GM18870 (cell line): ENCODE data around the gene GPN2.
"Not testable (repeated sequence)": the region's sequence is repeated elsewhere in the genome, so short reads cannot be mapped to it uniquely, and the experiment has no call there.

Source experiments
- ATAC-seq: cut with Tn5 transposase; IDR thresholded peaks from one replicate; pipeline ENCODE4 v1.9.1; 2021; ENCODE audit warnings: moderate library complexity; ENCODE audit not compliant: unreplicated experiment

Gene GPN2

GRCh38 chr1:26837665-26838064, 52.4 kb downstream of the GPN2 start:
- not testable (repeated sequence) for ATAC-seq

DNA sequence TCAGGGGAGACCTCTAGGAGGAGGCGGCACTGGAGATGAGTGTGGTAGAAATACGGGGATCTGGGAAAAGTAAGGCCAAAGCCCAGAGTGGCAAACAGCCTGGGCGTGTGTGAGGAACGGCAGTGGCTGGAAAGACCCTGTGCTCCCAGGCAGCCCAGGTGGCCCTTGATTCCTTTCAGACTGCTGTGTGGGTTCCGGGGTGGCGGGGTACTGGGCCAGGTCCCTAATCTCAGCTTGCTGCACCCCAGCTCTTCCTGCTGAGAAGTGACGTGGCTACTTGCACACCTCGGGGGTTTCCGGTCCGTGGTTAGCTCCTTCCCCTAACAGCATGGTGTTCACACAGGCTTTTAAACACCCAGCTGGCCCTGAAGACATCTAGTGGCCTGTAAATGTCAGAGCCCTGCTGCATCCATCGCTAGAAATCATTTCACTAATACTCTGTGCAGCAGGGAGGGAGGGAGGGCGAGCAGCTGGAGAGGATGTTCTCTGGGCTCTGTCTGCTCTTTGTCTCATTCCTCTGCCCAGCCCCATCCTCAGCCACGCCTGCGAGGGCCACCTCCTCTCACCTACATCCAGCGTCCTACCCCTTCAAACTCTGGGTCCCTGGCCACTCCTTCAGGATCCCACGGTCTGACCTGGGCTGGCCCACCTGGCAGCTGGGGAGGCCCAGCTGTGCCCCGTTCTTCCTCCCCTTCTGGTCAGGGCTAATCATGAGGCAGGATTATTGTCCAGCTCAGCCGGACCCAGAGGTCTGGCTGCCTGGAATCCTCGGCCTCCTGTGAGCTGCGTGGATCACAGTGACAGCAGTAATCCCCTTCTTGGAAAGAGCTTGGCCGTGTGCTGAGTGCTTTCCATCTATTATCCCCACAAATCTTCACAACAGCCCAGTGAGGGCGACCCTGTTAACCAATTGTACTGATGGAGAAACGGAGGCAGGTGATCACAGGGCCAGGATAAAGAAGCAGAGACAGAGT, 56.4 kb downstream of the GPN2 start:
- ATAC-seq = peak; percentile 66

DNA sequence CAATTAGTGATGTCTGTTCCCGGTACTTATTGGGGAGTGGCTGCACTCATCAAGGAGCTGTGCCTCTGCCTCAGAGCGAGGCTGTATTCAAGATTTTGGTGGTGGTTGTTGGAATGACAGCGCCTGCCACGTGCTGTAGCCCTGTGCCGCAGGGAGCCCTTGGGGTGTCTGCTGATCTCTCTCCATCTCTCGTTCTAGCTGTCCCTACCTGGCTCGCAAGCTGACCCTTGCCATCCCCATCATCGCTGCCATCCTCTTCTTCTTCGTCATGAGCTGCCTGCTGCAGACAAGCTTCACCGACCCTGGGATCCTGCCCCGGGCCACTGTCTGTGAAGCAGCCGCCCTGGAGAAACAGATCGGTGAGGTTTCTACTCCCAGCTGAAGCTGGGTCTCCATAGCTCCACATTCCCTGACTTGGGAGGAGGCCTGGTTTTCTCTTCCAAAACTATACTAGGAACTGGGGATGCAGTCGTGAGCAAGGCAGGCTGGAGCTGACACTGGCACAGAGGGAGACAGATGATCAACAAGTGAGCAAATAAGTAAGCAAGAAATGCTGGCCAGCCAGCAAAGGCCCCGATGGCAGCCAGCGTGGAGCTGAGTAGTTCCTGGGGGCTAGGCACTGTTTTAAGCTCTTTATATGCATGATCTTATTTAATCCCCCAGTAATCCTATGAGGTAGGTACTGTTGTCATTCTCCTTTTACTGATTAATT, 57.7 kb downstream of the GPN2 start:
- no peak for ATAC-seq

DNA sequence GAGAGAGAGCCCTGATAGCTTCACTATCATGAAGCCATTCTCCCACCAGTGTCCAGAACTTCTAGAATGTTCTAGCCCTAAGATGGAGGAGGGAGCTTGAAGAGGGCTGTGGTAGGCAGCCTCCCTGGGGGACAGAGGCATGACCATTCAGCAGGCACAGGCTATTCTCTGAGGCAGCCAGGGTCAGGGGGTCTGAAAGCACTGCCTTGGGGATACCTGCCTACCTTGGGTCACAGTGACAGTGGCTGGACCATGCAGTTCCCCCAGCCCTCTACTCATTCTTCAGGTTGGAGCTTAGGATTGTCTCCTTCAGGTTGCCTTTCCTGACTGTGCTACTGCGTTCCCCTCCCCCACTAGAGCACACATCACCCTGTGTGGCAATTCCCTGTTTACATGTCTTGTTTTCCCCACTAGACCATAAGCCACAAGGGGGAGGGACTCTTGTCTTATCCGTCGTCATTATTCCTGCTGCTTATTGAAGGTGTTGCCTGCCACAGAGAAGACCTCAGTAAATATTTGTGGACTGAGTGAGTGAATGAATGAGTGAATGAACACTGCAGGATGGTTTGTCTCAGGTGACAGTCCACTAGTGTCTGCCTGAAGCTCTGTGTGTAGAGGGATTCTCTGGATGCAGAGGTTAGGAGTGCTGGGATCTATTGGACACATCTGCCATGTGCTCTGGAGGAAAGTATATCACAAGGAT, 58.4 kb downstream of the GPN2 start:
- ATAC-seq = no peak

DNA sequence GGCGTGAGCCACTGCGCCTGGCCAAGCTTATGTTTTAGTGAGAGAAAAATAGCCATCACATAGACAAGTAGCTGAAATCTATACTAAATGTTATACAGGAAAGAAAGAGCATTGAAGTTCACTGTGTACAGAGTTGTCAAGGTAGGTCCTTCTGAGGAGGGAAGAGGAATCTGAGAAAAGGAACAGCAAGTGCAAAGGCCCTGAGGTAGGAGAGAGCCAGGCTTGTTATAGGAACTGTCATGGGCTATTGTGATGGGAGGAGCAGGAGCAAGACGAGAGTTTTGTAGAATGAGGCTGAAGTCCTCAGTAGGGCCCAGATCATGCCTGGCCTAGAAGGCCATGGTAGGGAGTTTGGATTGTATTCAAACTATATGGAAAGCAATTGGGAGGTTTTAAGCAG, 59.0 kb downstream of the GPN2 start:
- ATAC-seq = no peak

GRCh38 chr1:26829184-26829911, 60.7 kb downstream of the GPN2 start:
- ATAC-seq = no peak

- ATAC-seq = no peak
Measured at GRCh38 chr1:26828411-26828991, 61.6 kb downstream of the GPN2 start.

DNA sequence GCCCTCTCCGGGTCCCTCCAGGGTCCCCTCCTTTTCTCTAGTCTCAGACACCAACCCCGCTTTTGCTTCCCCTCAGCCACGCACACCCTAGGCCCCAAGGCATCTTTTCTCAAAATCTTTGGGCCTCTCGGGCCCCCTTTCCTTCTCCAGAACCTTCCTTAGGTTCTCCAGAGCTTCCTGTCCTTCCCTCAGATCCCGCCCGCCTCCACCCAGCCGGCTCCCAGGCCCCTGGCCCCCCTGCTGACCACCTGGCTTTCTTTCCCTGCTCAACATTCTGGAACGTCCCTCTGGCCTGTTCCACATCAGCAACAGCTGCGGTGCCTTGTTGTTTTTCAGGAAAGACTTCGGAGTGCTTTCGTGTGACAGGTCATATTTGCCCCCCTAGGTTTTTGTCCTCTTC, 62.4 kb downstream of the GPN2 start:
- no peak for ATAC-seq

- no peak for ATAC-seq
Measured at GRCh38 chr1:26827106-26827604, 62.9 kb downstream of the GPN2 start.

DNA sequence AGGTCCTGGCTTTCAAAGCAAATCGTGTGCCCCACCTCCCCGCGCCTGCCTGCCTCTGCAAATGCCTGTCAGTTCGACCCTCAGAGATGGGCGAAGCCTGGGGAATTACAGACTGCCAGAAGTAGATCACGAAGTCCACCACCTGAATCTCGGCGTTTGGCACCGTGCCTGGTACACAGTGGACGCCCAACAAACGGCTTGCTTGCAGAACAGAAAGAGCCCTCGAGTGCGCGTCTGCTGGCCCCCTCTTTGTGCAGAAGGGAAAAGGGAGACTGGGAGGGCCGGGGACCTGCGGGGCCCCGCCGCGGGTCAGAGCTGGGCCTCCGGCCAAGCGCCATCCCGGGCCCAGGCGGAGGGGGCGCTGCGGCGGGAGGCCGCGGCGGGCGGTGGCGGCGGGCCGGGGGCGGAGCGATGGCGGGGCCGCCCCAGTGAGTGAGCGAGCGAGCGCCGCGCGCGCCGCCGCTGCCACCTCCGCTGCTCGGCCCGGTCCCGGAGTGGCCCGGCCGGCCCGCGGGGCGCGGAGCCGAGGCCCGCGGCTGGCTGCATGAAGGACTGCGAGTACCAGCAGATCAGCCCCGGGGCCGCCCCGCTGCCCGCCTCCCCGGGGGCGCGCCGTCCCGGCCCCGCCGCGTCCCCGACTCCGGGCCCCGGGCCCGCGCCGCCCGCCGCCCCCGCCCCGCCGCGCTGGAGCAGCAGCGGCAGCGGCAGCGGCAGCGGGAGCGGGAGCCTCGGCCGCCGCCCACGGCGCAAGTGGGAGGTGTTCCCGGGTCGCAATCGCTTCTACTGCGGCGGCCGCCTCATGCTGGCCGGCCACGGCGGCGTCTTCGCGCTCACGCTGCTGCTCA, 63.6 kb downstream of the GPN2 start, which contains the start of gene ZDHHC18:
ZDHHC18 (plus strand) TSS at position 428 of the 845 bp plus-strand sequence; CDS start at position 545, 117 bp downstream.
- ATAC-seq = no peak
